Esophagus squamous epithelium (tissue), 5 donors: ENCODE data around the gene DCAF10. TPM values are rescaled to one million over a fixed set of nuclear protein-coding genes. Genes with fewer than 3 reads are reported as not detected.
"Not testable (repeated sequence)": the region's sequence is repeated elsewhere in the genome, so short reads cannot be mapped to it uniquely, and the experiment has no call there.

ENCODE experiments used
- DNase-seq: peaks from one replicate; lab custom pipeline; 2025; lab: John Stamatoyannopoulos, UW
- H3K27ac ChIP-seq, 4 donors: fragments of 200-600 bp; sonication (generic); one replicate each; pipeline ENCODE4 v1.5.1; 2016 to 2019; ENCODE audit warnings: mild to moderate bottlenecking in 1 of 4
- H3K27me3 ChIP-seq, 4 donors: fragments of 200-600 bp; sonication (generic); 1 replicate in 3 of 4; 2 replicates in 1 of 4; pipeline versions ENCODE4 v1.5.1 to v1.6.0; 2017 to 2021; ENCODE audit warnings: antibody characterized with exemption in 1 of 4
- H3K36me3 ChIP-seq, 3 donors: fragments of 200-600 bp; sonication (generic); one replicate each; pipeline ENCODE4 v1.5.1; 2016 to 2019
- H3K4me1 ChIP-seq, 3 donors: fragments of 200-600 bp; sonication (generic); one replicate each; pipeline ENCODE4 v1.5.1; 2017 to 2019
- H3K4me3 ChIP-seq, 4 donors: fragments of 200-600 bp; sonication (generic); 1 replicate in 3 of 4; 2 replicates in 1 of 4; pipeline ENCODE4 v1.5.1; 2016 to 2019; ENCODE audit warnings: mild to moderate bottlenecking in 2 of 4, moderate library complexity in 1 of 4
- H3K9me3 ChIP-seq, 3 donors: fragments of 200-600 bp; sonication (generic); one replicate each; pipeline ENCODE4 v1.5.1; 2016 to 2019
- POLR2A ChIP-seq, 4 donors: fragments of 450-650 bp; IDR thresholded peaks; one replicate each; pipeline ENCODE4 v1.6.1; 2017; ENCODE audit warnings: antibody characterized with exemption in 4 of 4, mild to moderate bottlenecking in 4 of 4, moderate library complexity in 3 of 4
- WGBS, 2 donors: methylation state at CpG; one replicate each; pipeline ENCODE4 v1.1.5; 2018; 5-methylcytosine and 5-hydroxymethylcytosine counted together
- intact Hi-C: fragments of 100-400 bp; cut with DNase I; formaldehyde crosslinking; loops from one replicate; pipeline ENCODE4 v1.15.0; 2022
- total RNA-seq, 4 donors: library from RNA; depleted of rRNA; stranded (reverse); fragments of >200 nt; gene quantifications; one replicate each; pipeline ENCODE4 v1.1.0, GENCODE V29; 2016
- TF ChIP-seq, protein P1 (sequence below), 6 experiments: fragments of 450-650 bp in 4 of 6; fragments of 200-600 bp in 2 of 6; sonication (generic) in 2 of 6; IDR thresholded peaks; one replicate each; pipeline ENCODE4 v1.5.1; 2016 to 2019; ENCODE audit warnings: antibody characterized with exemption in 6 of 6, mild to moderate bottlenecking in 4 of 6, moderate library complexity in 4 of 6
- donor health status: DM: yes; HTN: yes; CAD: no.

Gene DCAF10
- total RNA-seq, 4 donors from 2014 or later = 12.0 to 22.9 (median 17.6) TPM

DNA sequence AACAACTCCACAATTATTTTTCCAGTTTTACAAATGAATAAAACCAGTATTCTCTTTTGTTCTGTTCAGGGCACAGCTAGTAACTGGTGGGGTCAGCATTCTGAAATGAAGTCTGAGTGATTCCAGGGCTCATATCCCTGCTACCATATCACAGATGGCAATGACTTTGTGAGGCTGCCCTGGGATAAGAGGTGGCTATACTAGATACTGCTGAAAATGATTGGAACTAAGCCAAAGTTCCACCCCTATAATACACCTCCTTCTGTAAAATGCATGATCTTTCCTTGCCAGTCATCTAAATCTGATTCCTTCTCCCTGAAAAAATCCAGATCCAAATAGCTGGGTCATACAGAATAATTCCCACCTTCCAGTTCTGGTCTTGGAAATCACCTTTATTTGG lies 88.9 kb downstream of the DCAF10 start:
- H3K36me3 ChIP-seq = peaks cover 0 to 83% (median 8%) of the 10 kb centered on the region in 3 donors
- no peaks in the 10 kb centered on the region for H3K27me3 ChIP-seq
- H3K4me1 ChIP-seq = no peaks in the 10 kb centered on the region
- H3K9me3 ChIP-seq = no peaks in the 10 kb centered on the region
- H3K4me3 ChIP-seq = no peak overlapping the region
- no peak for DNase-seq
- H3K27ac ChIP-seq = no peak overlapping the region
- TF ChIP-seq POLR2A (IDR thresholded peaks at IDR 0.05) = no peak
- TF ChIP-seq, protein P1, sequence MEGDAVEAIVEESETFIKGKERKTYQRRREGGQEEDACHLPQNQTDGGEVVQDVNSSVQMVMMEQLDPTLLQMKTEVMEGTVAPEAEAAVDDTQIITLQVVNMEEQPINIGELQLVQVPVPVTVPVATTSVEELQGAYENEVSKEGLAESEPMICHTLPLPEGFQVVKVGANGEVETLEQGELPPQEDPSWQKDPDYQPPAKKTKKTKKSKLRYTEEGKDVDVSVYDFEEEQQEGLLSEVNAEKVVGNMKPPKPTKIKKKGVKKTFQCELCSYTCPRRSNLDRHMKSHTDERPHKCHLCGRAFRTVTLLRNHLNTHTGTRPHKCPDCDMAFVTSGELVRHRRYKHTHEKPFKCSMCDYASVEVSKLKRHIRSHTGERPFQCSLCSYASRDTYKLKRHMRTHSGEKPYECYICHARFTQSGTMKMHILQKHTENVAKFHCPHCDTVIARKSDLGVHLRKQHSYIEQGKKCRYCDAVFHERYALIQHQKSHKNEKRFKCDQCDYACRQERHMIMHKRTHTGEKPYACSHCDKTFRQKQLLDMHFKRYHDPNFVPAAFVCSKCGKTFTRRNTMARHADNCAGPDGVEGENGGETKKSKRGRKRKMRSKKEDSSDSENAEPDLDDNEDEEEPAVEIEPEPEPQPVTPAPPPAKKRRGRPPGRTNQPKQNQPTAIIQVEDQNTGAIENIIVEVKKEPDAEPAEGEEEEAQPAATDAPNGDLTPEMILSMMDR (IDR thresholded peaks at IDR 0.05) = no peak
- intact Hi-C loops = no loop called here

DNA sequence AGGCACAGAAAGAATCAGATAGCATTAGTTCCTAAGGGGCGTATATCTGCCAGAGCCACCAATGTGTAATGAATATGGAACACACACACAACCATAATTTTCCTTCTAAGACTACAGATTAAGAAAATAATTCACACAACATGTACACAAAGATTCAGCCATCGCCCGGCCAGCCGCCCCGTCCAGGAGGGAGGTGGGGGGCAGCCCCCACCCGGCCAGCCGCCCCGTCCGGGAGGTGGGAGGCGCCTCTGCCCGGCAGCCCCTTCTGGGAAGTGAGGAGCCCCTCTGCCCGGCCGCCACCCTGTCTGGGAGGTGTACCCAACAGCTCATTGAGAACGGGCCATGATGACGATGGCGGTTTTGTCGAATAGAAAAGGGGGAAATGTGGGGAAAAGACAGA lies 90.4 kb downstream of the DCAF10 start:
- H3K36me3 ChIP-seq = peaks cover 0 to 90% (median 8%) of the 10 kb centered on the region in 3 donors
- H3K27ac ChIP-seq, H3K27me3 ChIP-seq, H3K9me3 ChIP-seq, H3K4me1 ChIP-seq, intact Hi-C loops, DNase-seq, H3K4me3 ChIP-seq: not testable (repeated sequence)
- 92 to 95% methylated on average over 6 to 12 of the region's 17 CpGs for WGBS, 2 donors

DNA sequence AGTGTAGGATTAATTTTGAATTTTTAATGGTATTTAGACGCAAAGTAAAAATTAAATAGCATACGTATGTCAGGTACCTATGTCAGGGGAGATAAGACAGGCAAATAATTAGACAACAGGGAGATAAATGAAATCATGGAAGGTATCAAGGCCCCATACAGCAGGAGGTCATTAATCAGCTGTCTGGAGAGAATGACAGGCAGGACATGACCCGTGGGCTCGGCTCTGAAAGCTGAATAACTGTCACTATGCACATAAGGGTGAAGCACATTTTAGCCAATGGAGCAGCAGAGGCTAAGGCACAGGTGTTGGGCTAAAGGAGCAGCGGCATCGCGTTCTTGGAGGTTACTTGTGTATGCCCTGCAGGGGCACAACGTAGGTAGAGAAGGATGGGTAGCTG lies 91.5 kb downstream of the DCAF10 start:
- no peaks in the 10 kb centered on the region for H3K4me1 ChIP-seq
- no peak for DNase-seq
- TF ChIP-seq, protein P1 (IDR thresholded peaks at IDR 0.05) = no peak
- TF ChIP-seq POLR2A (IDR thresholded peaks at IDR 0.05) = no peak
- no peaks in the 10 kb centered on the region for H3K27me3 ChIP-seq
- 85 to 87% methylated on average over 8 of the region's 8 CpGs for WGBS, 2 donors
- intact Hi-C loops = no loop called here
- H3K9me3 ChIP-seq = no peaks in the 10 kb centered on the region
- no peak overlapping the region for H3K27ac ChIP-seq
- peaks cover 0 to 90% (median 8%) of the 10 kb centered on the region in 3 donors for H3K36me3 ChIP-seq
- no peak overlapping the region for H3K4me3 ChIP-seq

DNA sequence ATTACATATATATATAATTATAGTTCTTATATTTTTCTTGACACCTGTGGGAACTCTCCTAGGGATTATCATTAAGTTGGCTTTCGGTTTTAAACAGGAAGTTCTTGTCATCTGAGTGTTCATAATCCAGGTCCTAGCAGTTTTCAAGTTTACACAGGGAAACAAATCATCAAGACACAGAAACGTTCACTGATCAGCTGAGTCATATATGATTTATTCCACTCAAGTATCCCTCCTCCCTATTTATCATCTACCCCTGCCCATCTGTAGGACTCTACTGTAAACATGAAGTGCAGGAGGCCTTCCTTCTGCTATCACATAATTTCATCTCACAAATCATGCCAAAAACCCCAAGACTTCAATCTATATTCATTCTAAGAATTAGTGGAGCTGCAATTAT lies 97.1 kb downstream of the DCAF10 start:
- intact Hi-C loops = no loop called here
- no peak overlapping the region for H3K4me3 ChIP-seq
- H3K27me3 ChIP-seq = no peaks in the 10 kb centered on the region
- H3K36me3 ChIP-seq = peaks cover 0 to 77% (median 0%) of the 10 kb centered on the region in 3 donors
- no peak overlapping the region for H3K27ac ChIP-seq
- no peak for DNase-seq
- peaks cover under 1 to 13% (median 3%) of the 10 kb centered on the region in 3 donors for H3K4me1 ChIP-seq
- WGBS, 2 donors = 20 to 32% methylated on average over 2 of the region's 2 CpGs
- no peaks in the 10 kb centered on the region for H3K9me3 ChIP-seq
- no peak for TF ChIP-seq POLR2A (IDR thresholded peaks at IDR 0.05)
- TF ChIP-seq, protein P1 (IDR thresholded peaks at IDR 0.05) = no peak

DNA sequence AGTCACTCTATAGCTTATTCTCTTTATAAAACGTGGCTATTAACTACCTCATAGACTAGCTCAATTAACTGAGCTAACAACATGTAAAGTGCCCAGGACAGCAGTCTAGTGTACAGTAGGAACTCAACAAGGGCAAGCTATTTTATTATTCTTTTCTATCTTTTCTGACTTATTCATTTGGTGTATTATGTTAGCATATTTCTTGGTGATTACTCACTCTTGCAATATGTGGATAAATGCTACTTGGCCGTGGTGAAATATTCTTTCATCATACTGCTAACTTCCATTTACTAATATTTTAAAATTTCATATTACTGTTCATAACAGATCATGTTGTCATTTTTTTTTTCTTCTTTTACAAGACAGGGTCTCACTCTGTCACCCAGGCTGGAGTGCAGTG lies 98.4 kb downstream of the DCAF10 start:
- Histone ChIP-seq H3K4me3 (no peak overlapping the region), H3K9me3 (no peaks in the 10 kb centered on the region), H3K36me3 (peaks cover 0 to 63% (median 0%) of the 10 kb centered on the region in 3 donors), H3K27ac (no peak overlapping the region), H3K4me1 (peaks cover 7 to 21% (median 8%) of the 10 kb centered on the region in 3 donors), H3K27me3 (no peaks in the 10 kb centered on the region)
- TF ChIP-seq, protein P1 (IDR thresholded peaks at IDR 0.05) = no peak
- TF ChIP-seq POLR2A (IDR thresholded peaks at IDR 0.05) = no peak
- intact Hi-C loops = no loop called here
- no peak for DNase-seq
- 69 to 75% methylated on average over 2 of the region's 2 CpGs for WGBS, 2 donors

DNA sequence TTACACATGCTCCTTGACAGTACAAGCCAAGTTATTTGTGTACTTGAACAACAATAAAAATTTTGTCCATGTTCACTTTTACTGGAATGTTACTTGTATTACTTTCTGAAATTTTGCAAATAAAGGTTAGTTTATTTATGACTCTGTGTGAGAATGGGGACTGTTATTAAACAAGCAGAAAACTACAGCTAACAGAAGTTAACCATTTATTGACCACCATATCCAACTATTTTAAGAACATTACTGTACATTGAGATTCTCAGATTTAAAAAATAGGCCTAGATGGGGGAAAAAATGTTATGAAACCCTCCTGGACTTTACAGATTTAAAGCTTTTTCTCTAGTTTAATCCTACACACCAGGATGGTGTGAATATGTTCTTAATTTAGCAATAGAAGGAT lies 101.5 kb downstream of the DCAF10 start:
- TF ChIP-seq, protein P1 (IDR thresholded peaks at IDR 0.05) = no peak
- TF ChIP-seq POLR2A (IDR thresholded peaks at IDR 0.05) = no peak
- Histone ChIP-seq H3K4me3 (no peak overlapping the region), H3K9me3 (no peaks in the 10 kb centered on the region), H3K36me3 (peaks cover 0 to 32% (median 0%) of the 10 kb centered on the region in 3 donors), H3K27me3 (no peaks in the 10 kb centered on the region), H3K27ac (no peak overlapping the region), H3K4me1 (peaks cover 7 to 33% (median 15%) of the 10 kb centered on the region in 3 donors)
- no peak for DNase-seq
- intact Hi-C loops = loop anchor here (10.0 kb wide), 1 partner anchor 307 kb away; the partner anchor contains the start of gene TOMM5
